ENCODE results near the gene PPP1CB.
A peak's percentile ranks its signal among the peaks of the same experiment; 100 is the strongest.
"Not testable (repeated sequence)": the region's sequence is repeated elsewhere in the genome, so short reads cannot be mapped to it uniquely, and the experiment has no call there.

The PPP1CB gene

DNA sequence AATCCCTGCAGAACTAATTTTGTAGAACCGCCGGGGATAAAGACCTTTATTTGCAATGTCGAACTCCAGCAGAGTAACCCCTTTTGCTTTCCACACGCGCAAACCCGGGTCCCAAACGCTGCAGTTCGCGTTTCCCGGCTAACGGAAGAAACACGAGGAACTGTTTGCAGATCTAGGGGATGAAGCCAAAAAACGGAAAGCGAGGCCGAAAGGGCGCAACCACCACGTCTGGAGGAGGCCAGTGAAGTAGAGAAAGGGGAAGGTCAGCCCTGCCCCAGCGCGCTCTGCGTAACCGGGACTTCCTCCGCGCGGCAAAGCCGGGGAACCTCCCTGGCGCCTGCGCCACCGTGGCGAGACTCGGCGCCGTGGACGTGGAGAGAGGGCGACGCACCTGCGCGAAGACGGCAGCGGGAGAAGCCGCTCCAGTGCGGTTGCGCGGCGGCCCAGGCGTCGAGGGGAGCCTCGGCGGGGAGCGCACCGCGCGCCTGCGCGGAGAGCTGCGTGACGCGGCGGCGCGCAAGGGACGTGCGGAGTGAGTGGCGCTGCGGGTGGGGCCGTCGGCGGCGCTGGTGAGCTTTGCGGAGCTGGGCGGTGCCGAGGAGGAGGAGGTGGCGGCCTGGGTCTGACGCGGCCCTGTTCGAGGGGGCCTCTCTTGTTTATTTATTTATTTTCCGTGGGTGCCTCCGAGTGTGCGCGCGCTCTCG lies at the start of gene PPP1CB:
PPP1CB (plus strand) TSS at position 579 of the 704 bp plus-strand sequence. CDS start 295 bp downstream, outside the sequence.
- DNase-seq: peak; percentile 94

DNA sequence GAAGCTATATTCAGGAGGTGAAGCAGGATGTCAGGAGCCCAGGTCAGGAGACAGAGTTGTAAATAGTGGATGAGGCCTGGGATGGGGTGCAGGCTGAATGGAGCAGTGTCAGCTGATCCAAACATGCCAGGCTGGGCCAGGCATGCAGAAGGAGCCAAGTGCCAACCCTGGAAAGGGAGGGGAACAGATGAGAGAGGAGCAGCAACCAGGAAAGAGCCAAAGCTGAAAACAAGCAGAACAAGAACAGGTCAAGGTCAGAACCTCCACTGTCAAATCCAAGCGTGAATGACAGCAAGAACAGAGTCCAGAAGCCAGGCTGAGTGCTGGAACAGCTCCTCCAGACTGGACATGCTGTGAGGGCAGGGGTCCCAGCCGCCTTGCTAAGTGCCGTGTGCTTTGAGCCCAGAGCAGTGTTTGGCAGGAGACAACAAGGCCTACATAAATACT lies 49.2 kb upstream of the PPP1CB start:
- no peak for DNase-seq

DNA sequence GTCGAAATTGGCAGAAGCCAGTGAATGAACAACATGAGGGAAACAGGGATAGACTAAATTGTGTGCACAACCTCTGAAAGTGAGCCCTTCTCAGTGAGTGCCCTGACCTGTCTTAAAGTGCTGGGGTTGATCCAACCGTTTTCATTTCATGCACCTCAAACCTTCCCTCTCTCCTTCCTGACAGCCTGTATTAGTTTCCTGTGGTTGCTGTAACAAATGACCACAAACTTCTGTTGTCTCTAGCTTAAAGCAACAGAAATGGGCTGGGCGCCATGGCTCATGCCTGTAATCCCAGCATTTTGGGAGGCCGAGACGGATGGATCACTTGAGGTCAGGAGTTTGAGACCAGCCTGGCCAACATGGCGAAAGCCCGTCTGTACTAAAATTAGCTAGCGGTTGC lies 48.8 kb upstream of the PPP1CB start:
- DNase-seq: no peak

DNA sequence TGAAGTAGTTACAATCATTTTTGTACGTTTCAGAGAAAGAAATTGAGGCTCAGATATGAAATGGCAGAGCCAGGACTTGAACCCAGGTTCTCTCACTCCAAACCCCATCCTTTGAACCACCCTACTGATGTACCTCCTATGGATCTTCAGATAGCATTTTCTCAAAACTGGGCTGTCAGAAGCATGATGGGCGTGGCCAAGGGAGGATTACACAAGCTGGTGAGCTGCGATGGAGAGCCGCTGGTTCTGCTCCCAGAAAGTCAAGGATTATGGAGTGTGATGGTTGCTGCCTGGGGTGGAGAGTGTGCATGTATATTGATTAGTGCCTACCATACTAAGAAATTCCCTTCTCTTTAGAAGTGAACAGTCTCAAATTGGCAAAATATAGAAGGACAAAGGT lies 47.0 kb upstream of the PPP1CB start:
- no peak for DNase-seq

DNA sequence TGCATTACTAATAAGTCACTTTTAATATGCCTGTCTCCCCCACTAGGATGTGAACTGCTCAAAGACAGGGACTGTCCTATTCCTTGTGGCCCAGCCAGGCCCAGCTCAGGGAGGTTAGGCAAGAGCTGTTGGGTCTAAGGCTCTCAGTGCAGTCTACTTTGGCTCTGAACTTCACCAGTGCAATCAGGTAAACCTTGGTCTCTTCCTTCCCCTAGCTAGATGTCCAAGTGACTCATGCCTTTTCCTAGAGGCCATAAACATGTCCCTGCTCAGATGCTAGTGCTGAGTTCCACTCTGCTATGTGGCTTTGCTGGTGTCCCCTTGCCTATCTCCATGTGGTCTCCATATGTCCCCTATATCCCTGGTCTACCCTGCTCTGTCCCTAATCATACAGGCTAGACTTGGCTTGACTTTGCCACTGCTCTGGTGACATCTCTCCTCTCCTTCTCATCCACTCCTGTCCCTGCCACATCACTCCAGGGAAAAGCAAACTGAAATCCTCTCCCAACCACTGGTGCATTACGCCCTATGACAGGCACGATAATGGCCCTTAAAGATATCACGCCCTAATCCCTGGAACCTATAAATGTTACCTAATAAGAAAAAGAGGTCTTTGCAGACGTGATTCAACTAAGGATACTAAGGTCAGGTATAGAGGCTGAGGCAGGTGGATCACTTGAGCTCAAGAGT lies 45.7 kb upstream of the PPP1CB start:
- no peak for DNase-seq

DNA sequence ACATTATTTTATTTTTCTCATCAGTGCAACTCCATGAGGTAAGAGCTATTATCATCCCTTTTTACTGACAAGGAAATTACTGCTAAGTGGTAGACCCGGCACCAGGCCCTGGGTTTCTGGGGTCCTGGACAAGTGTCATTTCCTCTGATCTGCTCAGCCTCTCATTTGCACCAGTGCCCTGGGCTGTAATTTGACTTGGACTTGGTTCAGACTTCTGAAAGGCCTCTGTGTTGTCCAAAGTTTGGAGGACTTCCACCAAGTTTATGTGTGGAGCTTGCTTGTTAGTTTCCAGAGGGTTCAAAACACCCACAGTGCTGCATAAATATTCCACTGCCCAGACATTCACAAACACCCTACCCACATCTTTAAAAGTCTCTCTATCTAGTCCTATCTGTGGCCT lies 44.0 kb upstream of the PPP1CB start:
- no peak for DNase-seq

DNA sequence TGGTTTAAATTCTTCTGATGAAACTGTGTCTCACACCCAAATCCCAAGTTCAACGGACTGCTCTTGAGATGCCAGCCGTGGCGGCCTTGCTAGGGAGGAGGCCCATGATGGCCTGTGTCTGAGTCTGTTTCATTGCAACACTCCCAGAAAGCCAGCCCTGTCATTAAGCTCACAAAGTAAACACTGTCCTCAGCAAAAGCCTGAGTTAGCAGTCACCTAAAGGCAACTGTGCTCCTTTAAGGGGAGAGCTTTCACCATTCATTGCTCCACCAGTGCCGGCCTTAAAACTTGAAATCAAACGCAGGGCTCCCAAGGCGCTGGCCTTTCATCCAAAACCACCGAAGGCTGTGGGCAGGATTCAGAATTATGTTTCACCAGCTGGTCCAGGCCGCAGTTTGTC lies 42.5 kb upstream of the PPP1CB start:
- no peak for DNase-seq

DNA sequence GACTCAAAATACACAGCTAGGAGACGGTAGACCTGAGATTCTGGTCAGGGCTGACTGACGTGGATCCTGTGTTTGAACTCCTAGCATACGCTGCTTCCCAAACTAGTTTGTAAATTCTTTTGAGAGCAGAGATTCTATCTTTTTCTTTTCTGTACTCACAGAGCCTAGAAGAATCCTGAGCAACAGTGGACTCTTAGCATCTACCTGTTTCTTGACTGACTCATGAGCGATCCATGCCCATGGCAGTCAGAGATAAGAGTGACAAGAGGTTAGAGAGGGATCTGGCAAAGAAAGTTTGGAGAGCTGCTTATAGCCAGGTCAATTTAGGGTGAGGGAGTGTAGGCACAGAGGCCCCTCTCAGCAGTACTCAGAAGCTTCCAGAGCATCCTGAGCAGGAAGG lies 41.1 kb upstream of the PPP1CB start:
- peak; percentile 25 for DNase-seq

DNA sequence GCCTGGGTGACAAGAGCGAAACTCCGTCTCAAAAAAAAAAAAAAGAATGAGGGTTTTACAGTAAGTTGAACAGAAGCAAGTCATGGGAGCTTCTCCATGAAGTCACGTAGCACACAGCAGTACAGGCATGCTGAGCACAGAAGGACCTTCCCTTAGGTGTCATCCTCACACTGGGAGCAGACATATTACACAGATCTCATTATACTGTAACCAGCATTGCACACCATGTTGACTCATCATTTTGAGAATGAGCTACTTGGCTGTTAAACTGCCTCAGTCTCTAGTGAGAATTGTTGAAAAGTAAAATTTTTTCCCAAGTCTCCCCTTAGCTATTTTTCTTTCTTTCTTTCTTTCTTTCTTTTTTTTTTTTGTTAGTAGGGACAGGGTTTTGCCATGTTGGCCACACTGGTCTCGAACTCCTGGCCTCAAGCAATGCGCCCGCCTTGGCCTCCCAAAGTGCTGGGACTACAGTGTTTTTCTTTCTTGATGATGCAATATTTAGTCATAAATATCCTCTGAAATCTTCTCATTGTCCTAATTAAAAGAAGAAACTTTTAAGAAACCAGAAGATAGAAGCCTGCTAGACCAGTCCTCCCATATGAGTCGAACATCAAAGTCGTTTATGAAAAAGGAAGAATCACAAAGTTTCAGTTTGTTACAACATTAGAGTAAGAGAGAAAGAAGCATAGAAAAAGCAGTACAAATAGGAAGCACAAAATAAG lies 37.9 kb upstream of the PPP1CB start:
- DNase-seq: peak; percentile 47

DNA sequence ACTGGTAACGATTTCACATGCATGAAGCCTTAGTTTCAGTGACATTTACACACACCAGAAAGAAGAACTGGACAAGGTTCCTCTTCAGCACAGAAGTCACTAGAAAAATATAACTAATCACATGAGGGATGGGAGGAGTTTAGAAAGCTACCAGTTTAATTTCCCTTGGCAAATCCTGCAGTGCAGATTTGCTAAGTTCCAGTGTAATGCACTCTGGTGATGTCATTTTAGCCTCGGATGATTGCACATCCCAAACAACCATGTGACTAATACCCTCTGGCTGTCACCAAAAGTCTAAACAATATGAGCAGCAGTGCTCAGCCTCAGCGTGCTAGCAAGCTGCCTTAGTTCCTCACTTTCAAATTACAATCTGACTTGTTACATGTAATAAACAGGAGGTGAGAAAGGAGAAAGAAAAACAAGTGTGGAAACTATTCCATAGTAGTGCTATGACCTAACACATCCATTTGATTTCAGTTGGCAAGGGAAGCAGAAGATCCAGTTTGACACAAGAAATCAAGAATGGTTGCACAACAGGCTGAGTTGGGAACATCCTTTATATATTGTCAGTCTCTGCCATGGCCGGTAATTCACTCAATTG lies 35.3 kb upstream of the PPP1CB start:
- peak; percentile 54 for DNase-seq

DNA sequence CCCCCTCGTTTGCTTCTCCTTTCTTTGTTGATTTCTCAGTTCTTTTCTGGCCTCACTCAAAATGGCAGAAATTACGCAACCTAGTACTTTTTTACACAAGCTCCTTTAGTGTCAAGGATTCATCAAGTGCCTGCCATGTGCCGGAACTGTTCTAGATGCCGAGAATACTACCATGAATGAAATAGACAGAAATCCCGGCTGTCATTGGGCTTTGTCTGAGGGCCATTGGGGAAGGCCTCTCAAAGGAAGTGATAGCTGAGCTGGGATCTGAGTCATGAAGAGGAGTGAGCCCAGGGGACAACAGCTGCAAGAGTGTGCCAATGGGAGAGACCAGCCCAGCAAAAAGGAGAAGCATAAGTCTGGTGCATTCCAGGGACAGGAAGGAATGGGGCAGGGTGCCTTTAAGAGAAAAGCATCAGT lies 34.3 kb upstream of the PPP1CB start:
- DNase-seq: no peak

DNA sequence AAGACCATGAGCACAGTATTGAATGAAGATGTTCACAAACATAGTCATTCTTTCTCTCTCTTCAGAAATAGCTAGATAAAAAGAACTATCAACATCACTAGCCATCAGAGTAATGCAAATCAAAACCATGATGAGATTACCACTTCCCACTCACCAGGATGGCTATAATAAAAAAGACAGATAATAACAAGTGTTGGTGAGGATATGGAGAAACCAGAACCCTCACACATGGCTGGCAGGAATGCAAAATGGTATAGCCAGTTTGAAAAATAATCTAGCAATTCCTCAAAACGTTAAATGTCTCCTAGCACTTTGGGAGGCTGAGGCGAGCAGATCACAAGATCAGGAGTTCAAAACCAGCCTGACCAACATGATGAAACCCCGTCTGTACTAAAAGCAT lies 31.3 kb upstream of the PPP1CB start:
- DNase-seq: no peak

DNA sequence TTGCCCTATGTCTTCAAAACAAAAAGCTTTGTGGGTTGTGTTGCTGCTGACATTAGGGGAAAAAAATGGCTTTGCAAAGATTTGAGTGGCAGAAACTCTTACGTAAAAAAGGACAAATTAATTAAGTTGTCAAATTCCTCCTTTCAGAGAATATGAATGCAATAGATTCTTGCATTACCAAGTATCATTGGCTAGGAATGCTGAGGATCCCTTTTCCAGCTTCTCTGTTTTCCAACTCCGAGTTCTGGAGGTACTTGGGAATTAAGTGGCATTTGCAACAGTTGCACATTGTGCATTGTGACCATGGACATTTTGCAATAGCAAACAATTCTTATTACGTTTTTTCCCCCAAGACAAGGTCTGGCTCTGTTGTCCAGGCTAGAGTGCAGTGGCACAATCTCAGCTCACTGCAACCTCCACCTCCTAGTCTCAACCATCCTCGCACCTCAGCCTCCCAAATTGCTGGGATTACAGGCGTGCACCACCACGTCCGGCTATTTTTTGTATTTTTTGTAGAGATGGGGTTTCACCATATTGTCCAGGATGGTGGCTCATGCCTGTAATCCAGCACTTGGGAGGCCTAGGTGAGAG lies 29.9 kb upstream of the PPP1CB start:
- no peak for DNase-seq

DNA sequence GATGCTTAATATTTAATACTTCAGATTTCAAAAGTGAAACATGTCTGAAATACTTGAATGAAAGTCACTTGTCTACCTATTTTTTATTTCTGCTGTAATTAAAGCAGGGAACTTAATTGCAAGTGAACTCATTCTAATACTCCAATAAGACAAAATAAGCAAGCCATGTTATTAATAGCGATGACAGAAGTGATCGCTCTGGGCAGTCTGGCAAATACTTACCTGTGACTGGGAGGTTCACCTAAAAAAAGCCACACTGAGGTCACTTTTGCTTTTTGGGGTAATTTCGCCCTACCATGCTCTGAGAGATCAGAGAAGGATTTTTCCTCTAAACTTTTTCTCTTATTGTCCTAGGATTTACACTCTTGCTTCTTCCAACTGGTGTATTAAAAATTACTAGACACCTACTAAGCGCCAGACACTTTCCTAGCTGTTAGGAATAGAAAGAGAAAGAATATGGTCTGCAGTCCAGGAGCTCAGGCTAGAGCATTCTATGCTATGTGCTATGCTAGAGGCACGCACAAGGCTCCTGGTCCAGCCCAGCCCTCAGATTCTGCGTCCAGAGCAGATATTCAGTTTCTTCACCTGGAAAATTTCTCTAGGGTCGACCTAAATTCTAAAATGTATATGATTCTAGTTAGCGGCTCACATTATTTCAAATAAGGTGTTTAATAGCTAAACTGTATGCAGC lies 26.5 kb upstream of the PPP1CB start:
- no peak for DNase-seq

DNA sequence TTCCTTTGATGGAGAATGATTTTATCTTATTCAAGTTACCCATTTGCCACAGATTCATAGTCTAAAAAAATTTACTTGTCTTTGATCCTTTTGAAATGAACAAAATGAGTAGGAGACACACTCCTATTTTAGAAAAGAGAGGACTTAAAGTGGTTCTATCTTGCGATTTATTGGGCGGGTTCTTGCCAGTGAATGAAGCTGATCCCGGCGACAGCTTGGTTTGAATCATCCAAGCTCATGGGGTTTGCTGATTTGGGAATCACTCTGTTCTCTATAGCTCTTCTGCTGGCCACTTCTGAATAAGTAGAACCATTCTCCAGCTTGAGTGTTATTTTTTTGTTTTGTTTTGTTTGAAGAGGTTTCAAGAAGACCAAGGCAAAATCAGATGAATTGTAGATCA lies 25.5 kb upstream of the PPP1CB start:
- DNase-seq: no peak

DNA sequence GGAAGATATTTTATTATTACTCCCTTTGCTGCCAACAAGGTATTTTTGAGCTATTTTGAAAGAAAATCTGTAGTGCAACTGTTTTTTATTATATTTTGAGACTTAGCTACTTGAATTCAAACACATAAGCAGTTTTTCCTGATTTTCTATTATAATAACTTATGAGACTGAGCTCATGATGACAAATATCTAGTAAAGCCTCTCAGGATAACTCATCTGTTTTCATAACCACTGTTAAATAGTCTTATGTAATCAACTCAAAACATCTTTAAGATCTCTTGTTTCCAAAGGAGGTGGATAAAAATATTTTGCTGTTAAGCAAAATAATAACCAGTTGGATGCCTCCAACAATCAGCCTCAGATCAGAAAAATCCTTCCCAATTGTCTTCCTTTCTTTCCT lies 21.9 kb upstream of the PPP1CB start:
- no peak for DNase-seq

DNA sequence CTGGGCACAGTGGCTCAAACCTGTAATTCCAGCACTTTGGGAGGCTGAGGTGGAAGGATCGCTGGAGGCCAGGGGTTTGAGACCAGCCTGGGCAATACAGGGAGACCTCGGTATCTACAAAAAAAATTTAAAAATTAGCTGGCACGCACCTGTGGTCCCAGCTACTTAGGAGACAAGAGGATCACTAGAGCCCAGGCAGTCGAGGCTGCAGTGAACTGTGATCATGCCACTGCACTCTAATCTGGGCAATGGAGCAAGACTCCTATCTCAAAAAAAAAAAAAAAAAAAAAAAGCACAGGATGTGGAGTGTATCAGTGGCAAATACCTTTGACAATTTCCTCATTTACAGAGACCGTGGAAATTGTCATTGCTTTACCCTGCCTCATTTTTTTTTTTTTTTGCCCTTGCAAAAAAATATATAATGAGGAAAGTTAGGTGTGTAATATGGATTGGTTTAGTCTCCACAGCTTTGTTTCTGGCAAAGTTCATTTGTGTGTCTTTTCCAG lies 20.9 kb upstream of the PPP1CB start:
- DNase-seq: no peak

DNA sequence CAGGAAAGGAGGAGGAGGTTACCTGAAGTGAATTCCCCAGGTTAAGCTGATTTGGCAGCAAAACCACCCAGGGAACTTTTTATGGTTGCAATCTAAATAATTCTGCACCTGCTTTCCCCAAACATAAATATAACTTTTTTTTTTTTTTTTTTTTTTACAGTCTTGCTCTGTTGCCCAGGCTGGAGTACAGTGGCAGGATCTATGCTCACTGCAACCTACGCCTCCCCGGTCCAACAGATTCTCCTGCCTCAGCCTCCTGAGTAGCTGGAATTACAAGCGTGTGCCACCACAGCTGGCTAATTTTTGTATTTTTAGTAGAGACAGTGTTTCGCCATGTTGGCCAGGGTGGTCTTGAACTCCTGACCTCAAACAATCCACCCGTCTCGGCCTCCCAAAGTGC lies 16.1 kb upstream of the PPP1CB start:
- DNase-seq: no peak

DNA sequence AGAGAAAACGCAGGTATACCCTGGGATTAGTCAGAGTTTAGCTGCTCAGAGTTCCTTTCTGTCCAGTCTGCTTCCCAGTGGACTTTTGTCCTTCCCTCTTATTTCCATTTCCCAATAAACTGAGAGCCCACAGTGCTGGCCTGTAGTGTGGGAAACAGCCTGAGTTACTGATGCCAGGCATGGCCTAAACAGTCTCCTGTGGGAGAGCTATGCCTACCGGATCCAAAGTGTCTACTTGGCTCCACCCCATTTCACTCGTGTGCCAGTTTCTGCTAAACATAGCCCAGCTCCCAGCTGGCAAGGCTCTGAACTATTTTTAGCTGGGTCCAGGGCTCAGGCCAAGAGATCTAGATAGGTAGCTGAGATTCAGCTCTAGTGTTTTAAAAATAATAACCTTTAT lies 15.6 kb upstream of the PPP1CB start:
- peak; percentile 50 for DNase-seq

DNA sequence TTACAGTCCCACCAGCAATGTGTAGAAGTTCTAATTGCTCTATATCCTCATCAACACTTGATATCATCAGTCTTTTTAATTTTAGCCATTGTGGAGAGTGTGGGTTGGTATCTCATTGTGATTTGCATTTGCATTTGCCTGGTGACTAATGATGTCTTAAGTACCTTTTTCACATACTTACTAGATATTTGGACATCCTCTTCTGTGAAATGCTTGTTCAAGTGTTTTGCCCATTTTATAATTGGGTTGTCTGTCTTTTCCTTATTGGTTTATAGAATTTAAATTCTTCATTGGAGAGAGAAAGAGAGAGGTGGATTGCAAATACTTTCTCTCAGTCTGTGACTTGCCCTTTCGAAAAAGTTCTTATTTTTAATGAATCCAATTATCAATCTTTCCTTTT lies 14.0 kb upstream of the PPP1CB start:
- DNase-seq: no peak

DNA sequence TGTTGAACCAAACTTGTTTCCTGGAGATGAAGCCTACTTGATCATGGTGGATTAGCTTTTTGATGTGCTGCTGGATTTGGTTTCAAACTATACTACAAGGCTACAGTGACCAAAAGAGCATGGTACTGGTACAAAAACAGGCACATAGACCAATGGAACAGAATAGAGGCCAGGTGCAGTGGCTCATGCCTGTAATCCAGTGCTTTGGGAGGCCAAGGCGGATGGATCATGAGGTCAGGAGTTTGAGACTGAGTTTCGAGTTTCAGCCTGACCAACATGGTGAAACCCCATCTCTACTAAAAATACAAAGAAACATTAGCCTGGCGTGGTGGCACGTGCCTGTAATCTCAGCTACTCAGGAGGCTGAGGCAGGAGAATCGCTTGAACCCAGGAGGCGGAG lies 9.0 kb upstream of the PPP1CB start:
- DNase-seq: not testable (repeated sequence)

DNA sequence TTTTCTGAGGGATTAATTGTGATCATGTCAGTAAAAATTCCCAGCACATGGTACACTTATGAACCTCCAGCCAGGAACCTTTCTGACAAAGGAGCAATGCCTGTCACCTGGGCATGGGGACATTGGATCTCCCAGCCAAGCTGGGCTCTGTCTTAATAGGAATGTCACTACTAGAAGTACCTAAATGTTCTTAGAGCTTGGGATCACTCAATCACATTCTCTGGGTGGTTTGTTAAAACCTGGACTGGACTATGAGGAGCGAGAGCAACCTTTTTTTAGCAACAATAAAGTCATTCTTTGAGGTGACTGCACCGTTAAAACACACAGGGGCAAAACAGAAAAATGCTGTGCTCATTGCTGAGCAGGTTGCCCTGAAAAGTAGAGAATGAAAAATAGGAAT lies 6.4 kb upstream of the PPP1CB start:
- DNase-seq: no peak
